Measurements from ENCODE around the gene TARBP1.
A peak's percentile ranks its signal among the peaks of the same experiment; 100 is the strongest.

DNA sequence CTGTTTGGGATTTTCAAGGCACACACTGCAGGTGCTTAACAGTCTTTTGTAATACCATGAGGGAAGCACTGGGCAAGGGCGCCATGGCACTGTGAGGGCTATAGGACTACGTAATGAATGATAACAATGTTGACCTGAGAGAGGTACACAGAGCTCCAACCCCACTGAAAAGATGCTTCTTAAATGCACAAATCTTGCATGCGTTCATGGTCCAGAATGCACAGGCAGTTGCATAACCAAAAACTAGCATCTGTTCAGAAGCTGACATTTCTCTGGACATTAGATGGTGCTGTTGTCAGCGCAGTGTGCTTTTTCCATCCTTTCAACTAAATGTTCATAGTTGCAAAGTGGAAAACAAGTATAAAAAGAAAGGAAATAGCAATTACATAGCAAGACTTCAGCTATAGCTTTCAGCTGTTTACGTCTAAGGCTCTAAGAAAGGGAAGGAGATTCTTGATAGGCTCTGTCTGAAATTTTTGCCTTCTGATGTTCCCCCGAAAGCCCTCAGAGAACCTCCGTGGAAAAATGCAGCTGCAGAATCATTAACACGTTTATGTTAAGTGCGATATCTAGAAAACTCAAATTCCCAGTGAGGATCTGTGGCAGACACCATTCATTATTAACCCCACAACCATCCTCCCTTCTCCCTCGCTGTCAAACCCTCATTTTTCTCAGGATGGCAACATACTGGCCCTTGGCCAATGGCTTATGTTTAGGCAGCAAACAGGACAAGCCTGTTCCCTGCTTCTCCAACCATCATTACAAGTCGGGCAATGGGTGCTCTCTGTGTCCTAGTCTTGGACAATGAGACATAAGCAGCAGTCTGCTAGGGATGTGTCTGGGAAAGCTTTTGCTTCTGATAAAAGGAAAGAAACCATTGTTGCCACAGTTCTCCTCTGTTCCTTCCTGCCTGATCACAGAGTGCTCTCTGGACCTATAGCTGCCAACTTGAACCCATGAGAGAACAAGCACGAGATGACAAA, 8.2 kb upstream of the TARBP1 start:
- TF ChIP-seq, protein P1, sequence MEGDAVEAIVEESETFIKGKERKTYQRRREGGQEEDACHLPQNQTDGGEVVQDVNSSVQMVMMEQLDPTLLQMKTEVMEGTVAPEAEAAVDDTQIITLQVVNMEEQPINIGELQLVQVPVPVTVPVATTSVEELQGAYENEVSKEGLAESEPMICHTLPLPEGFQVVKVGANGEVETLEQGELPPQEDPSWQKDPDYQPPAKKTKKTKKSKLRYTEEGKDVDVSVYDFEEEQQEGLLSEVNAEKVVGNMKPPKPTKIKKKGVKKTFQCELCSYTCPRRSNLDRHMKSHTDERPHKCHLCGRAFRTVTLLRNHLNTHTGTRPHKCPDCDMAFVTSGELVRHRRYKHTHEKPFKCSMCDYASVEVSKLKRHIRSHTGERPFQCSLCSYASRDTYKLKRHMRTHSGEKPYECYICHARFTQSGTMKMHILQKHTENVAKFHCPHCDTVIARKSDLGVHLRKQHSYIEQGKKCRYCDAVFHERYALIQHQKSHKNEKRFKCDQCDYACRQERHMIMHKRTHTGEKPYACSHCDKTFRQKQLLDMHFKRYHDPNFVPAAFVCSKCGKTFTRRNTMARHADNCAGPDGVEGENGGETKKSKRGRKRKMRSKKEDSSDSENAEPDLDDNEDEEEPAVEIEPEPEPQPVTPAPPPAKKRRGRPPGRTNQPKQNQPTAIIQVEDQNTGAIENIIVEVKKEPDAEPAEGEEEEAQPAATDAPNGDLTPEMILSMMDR (CRISPR knock-in tag; IDR thresholded peaks at IDR 0.05): peak; percentile 91
- no peak for TF ChIP-seq HOXA7 (CRISPR knock-in tag; IDR thresholded peaks at IDR 0.05)
- no peak for TF ChIP-seq ZFP37 (CRISPR knock-in tag; IDR thresholded peaks at IDR 0.05; ENCODE audit: borderline replicate concordance)
- no peak for TF ChIP-seq MAZ (IDR thresholded peaks at IDR 0.05; ENCODE audit: borderline replicate concordance, low read depth, low read length)
- TF ChIP-seq MAZ (CRISPR knock-in tag; IDR thresholded peaks at IDR 0.05; ENCODE audit: low read depth): no peak; the same call in 1 of the 2 replicates
- TF ChIP-seq RBM39 (IDR thresholded peaks at IDR 0.05; ENCODE audit: low read depth, low read length, poor library complexity, severe bottlenecking): no peak
- TF ChIP-seq ZNF891 (CRISPR knock-in tag; IDR thresholded peaks at IDR 0.05): no peak
- TF ChIP-seq, protein P2, sequence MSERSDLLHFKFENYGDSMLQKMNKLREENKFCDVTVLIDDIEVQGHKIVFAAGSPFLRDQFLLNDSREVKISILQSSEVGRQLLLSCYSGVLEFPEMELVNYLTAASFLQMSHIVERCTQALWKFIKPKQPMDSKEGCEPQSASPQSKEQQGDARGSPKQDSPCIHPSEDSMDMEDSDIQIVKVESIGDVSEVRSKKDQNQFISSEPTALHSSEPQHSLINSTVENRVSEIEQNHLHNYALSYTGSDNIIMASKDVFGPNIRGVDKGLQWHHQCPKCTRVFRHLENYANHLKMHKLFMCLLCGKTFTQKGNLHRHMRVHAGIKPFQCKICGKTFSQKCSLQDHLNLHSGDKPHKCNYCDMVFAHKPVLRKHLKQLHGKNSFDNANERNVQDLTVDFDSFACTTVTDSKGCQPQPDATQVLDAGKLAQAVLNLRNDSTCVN (CRISPR knock-in tag; IDR thresholded peaks at IDR 0.05; ENCODE audit: borderline replicate concordance): no peak
- TF ChIP-seq, protein P3, sequence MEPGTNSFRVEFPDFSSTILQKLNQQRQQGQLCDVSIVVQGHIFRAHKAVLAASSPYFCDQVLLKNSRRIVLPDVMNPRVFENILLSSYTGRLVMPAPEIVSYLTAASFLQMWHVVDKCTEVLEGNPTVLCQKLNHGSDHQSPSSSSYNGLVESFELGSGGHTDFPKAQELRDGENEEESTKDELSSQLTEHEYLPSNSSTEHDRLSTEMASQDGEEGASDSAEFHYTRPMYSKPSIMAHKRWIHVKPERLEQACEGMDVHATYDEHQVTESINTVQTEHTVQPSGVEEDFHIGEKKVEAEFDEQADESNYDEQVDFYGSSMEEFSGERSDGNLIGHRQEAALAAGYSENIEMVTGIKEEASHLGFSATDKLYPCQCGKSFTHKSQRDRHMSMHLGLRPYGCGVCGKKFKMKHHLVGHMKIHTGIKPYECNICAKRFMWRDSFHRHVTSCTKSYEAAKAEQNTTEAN (CRISPR knock-in tag; conservative IDR thresholded peaks at IDR 0.05): no peak
- no peak for TF ChIP-seq JUNB (CRISPR knock-in tag; IDR thresholded peaks at IDR 0.05; ENCODE audit: borderline replicate concordance)
- TF ChIP-seq ZSCAN25 (CRISPR knock-in tag; IDR thresholded peaks at IDR 0.05): no peak
- TF ChIP-seq, protein P4, sequence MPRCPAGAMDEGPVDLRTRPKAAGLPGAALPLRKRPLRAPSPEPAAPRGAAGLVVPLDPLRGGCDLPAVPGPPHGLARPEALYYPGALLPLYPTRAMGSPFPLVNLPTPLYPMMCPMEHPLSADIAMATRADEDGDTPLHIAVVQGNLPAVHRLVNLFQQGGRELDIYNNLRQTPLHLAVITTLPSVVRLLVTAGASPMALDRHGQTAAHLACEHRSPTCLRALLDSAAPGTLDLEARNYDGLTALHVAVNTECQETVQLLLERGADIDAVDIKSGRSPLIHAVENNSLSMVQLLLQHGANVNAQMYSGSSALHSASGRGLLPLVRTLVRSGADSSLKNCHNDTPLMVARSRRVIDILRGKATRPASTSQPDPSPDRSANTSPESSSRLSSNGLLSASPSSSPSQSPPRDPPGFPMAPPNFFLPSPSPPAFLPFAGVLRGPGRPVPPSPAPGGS (CRISPR knock-in tag; IDR thresholded peaks at IDR 0.05): no peak
- TF ChIP-seq ZNF430 (CRISPR knock-in tag; IDR thresholded peaks at IDR 0.05): 0 out of 2 replicates have a peak, but pooled peaks have one; percentile 36
- no peak for TF ChIP-seq RNF2 (conservative IDR thresholded peaks at IDR 0.05; ENCODE audit: low read depth)
- 0 out of 2 replicates have a peak, but pooled peaks have one; percentile 25 for TF ChIP-seq SALL2 (CRISPR knock-in tag; IDR thresholded peaks at IDR 0.05)
